GM23338 (cell line): ENCODE measurements around the gene MRPL24. TPM values are rescaled to one million over a fixed set of nuclear protein-coding genes. Genes with fewer than 3 reads are reported as not detected.

Experiments used
- ATAC-seq: fragments of 200-7000 bp; cut with Tn5 transposase; 3 replicates; pipeline ENCODE4 v1.9.1; 2020
- DNase-seq: peaks from one replicate; pipeline ENCODE4 v3.0.0-alpha.2; 2015; ENCODE audit warnings: low spot score
- H2AFZ ChIP-seq: fragments of 200-600 bp; sonication (generic); 2 replicates; pipeline ENCODE4 v1.8.0; 2016; ENCODE audit warnings: antibody characterized with exemption, mild to moderate bottlenecking, moderate library complexity
- H3F3A ChIP-seq: fragments of 200-600 bp; sonication (generic); replicated peaks from 2 replicates; pipeline ENCODE4 v1.8.0; 2017; ENCODE audit warnings: antibody characterized with exemption, mixed run types, low read depth
- H3K27ac ChIP-seq: fragments of 200-600 bp; sonication (generic); 2 replicates; pipeline ENCODE4 v1.6.1; 2016; ENCODE audit warnings: low read depth
- H3K27me3 ChIP-seq: fragments of 200-600 bp; sonication (generic); 2 replicates; pipeline ENCODE4 v1.8.0; 2016; ENCODE audit warnings: mild to moderate bottlenecking, mixed run types, moderate library complexity; ENCODE audit not compliant: insufficient read depth
- H3K36me3 ChIP-seq: fragments of 200-600 bp; sonication (generic); 2 replicates; pipeline ENCODE4 v1.8.0; 2016; ENCODE audit warnings: mild to moderate bottlenecking; ENCODE audit not compliant: insufficient read depth
- H3K4me1 ChIP-seq: fragments of 200-600 bp; sonication (generic); 2 replicates; pipeline ENCODE4 v1.8.0; 2016; ENCODE audit warnings: mild to moderate bottlenecking, moderate library complexity; ENCODE audit not compliant: insufficient read depth
- H3K4me2 ChIP-seq: fragments of 200-600 bp; sonication (generic); 2 replicates; pipeline ENCODE4 v1.7.1; 2017; ENCODE audit warnings: mixed run types
- H3K4me3 ChIP-seq: fragments of 200-600 bp; sonication (generic); 2 replicates; pipeline ENCODE4 v1.6.1; 2016; ENCODE audit warnings: mixed run types
- H3K79me2 ChIP-seq: fragments of 200-600 bp; sonication (generic); replicated peaks from 2 replicates; pipeline ENCODE4 v1.8.0; 2017; ENCODE audit warnings: mild to moderate bottlenecking; ENCODE audit not compliant: insufficient read depth
- H3K9me2 ChIP-seq: fragments of 200-600 bp; sonication (generic); 2 replicates; pipeline ENCODE4 v1.8.0; 2017; ENCODE audit not compliant: insufficient read depth
- H4K20me1 ChIP-seq: fragments of 200-600 bp; sonication (generic); replicated peaks from 2 replicates; pipeline ENCODE4 v1.8.0; 2017; ENCODE audit warnings: mild to moderate bottlenecking; ENCODE audit not compliant: insufficient read depth
- H3K27ac Mint-ChIP-seq: 2 replicates; pipeline ENCODE4 v1.8.0; 2020; ENCODE audit warnings: inconsistent platforms, mild to moderate bottlenecking, moderate library complexity, mixed read lengths
- H3K27me3 Mint-ChIP-seq: 3 replicates; pipeline ENCODE4 v1.8.0; 2022; ENCODE audit warnings: low read depth, mild to moderate bottlenecking, moderate library complexity, mixed read lengths, inconsistent platforms; ENCODE audit not compliant: insufficient read depth, poor library complexity
- H3K36me3 Mint-ChIP-seq: 3 replicates; pipeline ENCODE4 v1.8.0; 2021; ENCODE audit warnings: low read depth, mild to moderate bottlenecking, inconsistent platforms, moderate library complexity, mixed read lengths
- H3K4me1 Mint-ChIP-seq: 3 replicates; pipeline ENCODE4 v1.8.0; 2020; ENCODE audit warnings: mild to moderate bottlenecking, inconsistent platforms, mixed read lengths
- H3K4me3 Mint-ChIP-seq: 3 replicates; pipeline ENCODE4 v1.8.0; 2021; ENCODE audit warnings: moderate library complexity, mild to moderate bottlenecking, inconsistent platforms, mixed read lengths
- H3K9me3 Mint-ChIP-seq: 3 replicates; pipeline ENCODE4 v1.8.0; 2020; ENCODE audit warnings: moderate library complexity, mild to moderate bottlenecking, inconsistent platforms, mixed read lengths
- CREB1 ChIP-seq: fragments of 250-450 bp; sonication (Bioruptor Pico); IDR thresholded peaks from 2 replicates; pipeline ENCODE4 v1.5.0; 2020; ENCODE audit warnings: low read depth, mild to moderate bottlenecking, moderate library complexity
- CTCF ChIP-seq, 2 experiments: fragments of 200-600 bp in 1 of 2; sonication (generic) in 1 of 2; conservative IDR thresholded peaks; 2 replicates each; pipeline versions ENCODE4 v1.5.1 to v1.6.1; 2016 to 2017; ENCODE audit warnings: antibody characterized with exemption in 2 of 2, low read depth in 2 of 2, mild to moderate bottlenecking in 2 of 2, moderate library complexity in 1 of 2
- ETS1 ChIP-seq: IDR thresholded peaks from 2 replicates; pipeline ENCODE4 v1.6.1; 2016; ENCODE audit warnings: antibody characterized with exemption
- EZH2 ChIP-seq: fragments of 200-600 bp; sonication (generic); IDR thresholded peaks from one replicate; pipeline ENCODE4 v1.8.0; 2017; ENCODE audit warnings: antibody characterized with exemption, mild to moderate bottlenecking, low read depth; ENCODE audit not compliant: unreplicated experiment
- EZH2phosphoT487 ChIP-seq: fragments of 200-600 bp; sonication (generic); IDR thresholded peaks from one replicate; pipeline ENCODE4 v1.8.1; 2018; ENCODE audit warnings: antibody characterized with exemption; ENCODE audit not compliant: unreplicated experiment
- JUNB ChIP-seq: IDR thresholded peaks from one replicate; pipeline ENCODE4 v1.6.1; 2016; ENCODE audit warnings: antibody characterized with exemption; ENCODE audit not compliant: unreplicated experiment
- NANOG ChIP-seq: IDR thresholded peaks from 2 replicates; pipeline ENCODE4 v1.6.1; 2016; ENCODE audit warnings: antibody characterized with exemption, borderline replicate concordance
- POLR2AphosphoS5 ChIP-seq: IDR thresholded peaks from 2 replicates; pipeline ENCODE4 v1.6.1; 2016; ENCODE audit warnings: antibody characterized with exemption, low read depth
- REST ChIP-seq: IDR thresholded peaks from one replicate; pipeline ENCODE4 v1.6.1; 2018; ENCODE audit warnings: antibody characterized with exemption; ENCODE audit not compliant: unreplicated experiment
- STAT1 ChIP-seq: IDR thresholded peaks from one replicate; pipeline ENCODE4 v1.6.1; 2016; ENCODE audit warnings: antibody characterized with exemption; ENCODE audit not compliant: unreplicated experiment
- ZNF114 ChIP-seq: fragments of 250-450 bp; sonication (Bioruptor Pico); IDR thresholded peaks from 2 replicates; pipeline ENCODE4 v1.5.0; 2020; ENCODE audit warnings: mild to moderate bottlenecking, moderate library complexity
- ZNF331 ChIP-seq: fragments of 250-450 bp; sonication (Bioruptor Pico); IDR thresholded peaks from 2 replicates; pipeline ENCODE4 v1.5.0; 2020; ENCODE audit warnings: low read depth, mild to moderate bottlenecking, moderate library complexity
- ZNF462 ChIP-seq: fragments of 250-450 bp; sonication (Bioruptor Pico); IDR thresholded peaks from 2 replicates; pipeline ENCODE4 v1.5.0; 2020; ENCODE audit warnings: mild to moderate bottlenecking, moderate library complexity
- polyA plus RNA-seq: library from polyadenylated mRNA; unstranded; fragments of >200 nt; fragmentation: Nextera tagmentation; extraction: Ambion mirVana; gene quantifications from 2 replicates; pipeline ENCODE4 v1.2.1, GENCODE V29; 2016
- total RNA-seq: library from RNA; depleted of rRNA; stranded (reverse); fragments of >200 nt; shearing (Covaris generic); gene quantifications from 2 replicates; pipeline ENCODE4 v1.2.3, GENCODE V29; 2014

MRPL24 gene
- total and polyA plus RNA-seq, 2 experiments from 2014 or later = 18.8 to 45.7 TPM

- Mint-ChIP-seq H3K4me3 (no peak overlapping the region), H3K27ac (no peak overlapping the region), H3K4me1 (no peaks in the 10 kb centered on the region), H3K36me3 (peaks cover 71% of the 10 kb centered on the region), H3K9me3 (no peaks in the 10 kb centered on the region), H3K27me3 (peaks cover 4% of the 10 kb centered on the region)
- Histone ChIP-seq H3K27ac (no peak overlapping the region), H2AFZ (no peak overlapping the region), H3K4me3 (no peak overlapping the region), H3K79me2 (peaks cover 24% of the 10 kb centered on the region), H3K9me2 (no peaks in the 10 kb centered on the region), H3K4me1 (no peaks in the 10 kb centered on the region), H3K36me3 (peaks cover 38% of the 10 kb centered on the region), H3K4me2 (no peak overlapping the region), H3K27me3 (no peaks in the 10 kb centered on the region), H4K20me1 (peaks cover 51% of the 10 kb centered on the region), H3F3A (peaks cover 13% of the 10 kb centered on the region; the same call in 1 of the 2 replicates)
- TF ChIP-seq EZH2 = no peak
- TF ChIP-seq REST = no peak
- no peak for TF ChIP-seq ZNF114
- TF ChIP-seq ETS1 = no peak
- no peak for TF ChIP-seq CREB1 (CRISPR knock-in tag)
- no peak for TF ChIP-seq NANOG
- TF ChIP-seq ZNF462 (CRISPR knock-in tag) = no peak
- no peak for TF ChIP-seq ZNF331
- no peak for TF ChIP-seq JUNB
- TF ChIP-seq POLR2AphosphoS5 = no peak
- no peak for TF ChIP-seq STAT1
- TF ChIP-seq CTCF (conservative IDR thresholded peaks at IDR 0.05; ENCODE audit: low read depth in 2 of 2) = no peak
- TF ChIP-seq EZH2phosphoT487 = no peak
- ATAC-seq (no peak), DNase-seq (no peak)
Observed at GRCh38 chr1:156788136-156788535, 47.2 kb upstream of the MRPL24 start.
